ENCODE results near the gene PTPA.

- no peak for TF ChIP-seq CTCF (IDR thresholded peaks at IDR 0.05; ENCODE audit: low read depth, low read length)
- no peak for TF ChIP-seq EZH2phosphoT487 (IDR thresholded peaks at IDR 0.05; ENCODE audit: low read depth)
Observed at GRCh38 chr9:129145316-129145715, 34.1 kb downstream of the PTPA start.
